Suprapubic skin (tissue), 4 donors: ENCODE data around the gene NDUFV1.

ENCODE experiments used
- POLR2A ChIP-seq, 2 donors: fragments of 450-650 bp; IDR thresholded peaks; one replicate each; pipeline ENCODE4 v1.6.1; 2017; ENCODE audit warnings: antibody characterized with exemption in 2 of 2, mild to moderate bottlenecking in 2 of 2, moderate library complexity in 2 of 2
- POLR2AphosphoS5 ChIP-seq, 3 donors: sonication (generic); formaldehyde crosslinking; IDR thresholded peaks; one replicate each; pipeline ENCODE4 v1.6.1; 2017; ENCODE audit warnings: antibody characterized with exemption in 3 of 3
- TF ChIP-seq, protein P1 (sequence below), 2 donors: fragments of 200-600 bp in 1 of 2; fragments of 450-650 bp in 1 of 2; sonication (generic) in 1 of 2; IDR thresholded peaks; one replicate each; pipeline ENCODE4 v1.5.1; 2016 to 2019; ENCODE audit warnings: antibody characterized with exemption in 2 of 2, mild to moderate bottlenecking in 1 of 2, moderate library complexity in 1 of 2

DNA sequence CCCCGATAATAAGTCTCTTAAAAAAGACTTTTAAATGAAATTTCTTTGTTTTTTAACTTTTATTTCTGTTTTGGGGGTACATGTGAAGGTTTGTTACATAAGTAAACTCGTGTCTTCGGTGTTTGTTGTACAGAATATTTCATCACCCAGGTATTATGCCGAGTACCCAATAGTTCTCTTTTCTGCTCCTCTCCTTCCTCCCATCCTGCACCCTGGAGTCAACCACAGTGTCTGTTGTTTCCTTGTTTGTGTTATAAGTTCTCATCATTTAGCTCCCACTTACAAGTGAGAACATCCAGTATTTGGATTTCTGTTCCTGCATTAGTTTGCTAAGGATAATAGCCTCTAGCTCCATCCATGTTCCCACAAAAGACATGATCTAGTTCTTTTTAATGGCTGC, 24.7 kb upstream of the NDUFV1 start:
- TF ChIP-seq POLR2A (IDR thresholded peaks at IDR 0.05) (no peak), POLR2AphosphoS5 (IDR thresholded peaks at IDR 0.05) (no peak)
- TF ChIP-seq, protein P1, sequence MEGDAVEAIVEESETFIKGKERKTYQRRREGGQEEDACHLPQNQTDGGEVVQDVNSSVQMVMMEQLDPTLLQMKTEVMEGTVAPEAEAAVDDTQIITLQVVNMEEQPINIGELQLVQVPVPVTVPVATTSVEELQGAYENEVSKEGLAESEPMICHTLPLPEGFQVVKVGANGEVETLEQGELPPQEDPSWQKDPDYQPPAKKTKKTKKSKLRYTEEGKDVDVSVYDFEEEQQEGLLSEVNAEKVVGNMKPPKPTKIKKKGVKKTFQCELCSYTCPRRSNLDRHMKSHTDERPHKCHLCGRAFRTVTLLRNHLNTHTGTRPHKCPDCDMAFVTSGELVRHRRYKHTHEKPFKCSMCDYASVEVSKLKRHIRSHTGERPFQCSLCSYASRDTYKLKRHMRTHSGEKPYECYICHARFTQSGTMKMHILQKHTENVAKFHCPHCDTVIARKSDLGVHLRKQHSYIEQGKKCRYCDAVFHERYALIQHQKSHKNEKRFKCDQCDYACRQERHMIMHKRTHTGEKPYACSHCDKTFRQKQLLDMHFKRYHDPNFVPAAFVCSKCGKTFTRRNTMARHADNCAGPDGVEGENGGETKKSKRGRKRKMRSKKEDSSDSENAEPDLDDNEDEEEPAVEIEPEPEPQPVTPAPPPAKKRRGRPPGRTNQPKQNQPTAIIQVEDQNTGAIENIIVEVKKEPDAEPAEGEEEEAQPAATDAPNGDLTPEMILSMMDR (IDR thresholded peaks at IDR 0.05): no peak
